NCI-H2029 treated with DMSO at 0.1 percent for 48 hours (cell line): ENCODE measurements around the gene LIMS2.

Experiments used
- DNase-seq: peaks from one replicate; lab custom pipeline; 2025; lab: John Stamatoyannopoulos, UW

The LIMS2 gene

DNA sequence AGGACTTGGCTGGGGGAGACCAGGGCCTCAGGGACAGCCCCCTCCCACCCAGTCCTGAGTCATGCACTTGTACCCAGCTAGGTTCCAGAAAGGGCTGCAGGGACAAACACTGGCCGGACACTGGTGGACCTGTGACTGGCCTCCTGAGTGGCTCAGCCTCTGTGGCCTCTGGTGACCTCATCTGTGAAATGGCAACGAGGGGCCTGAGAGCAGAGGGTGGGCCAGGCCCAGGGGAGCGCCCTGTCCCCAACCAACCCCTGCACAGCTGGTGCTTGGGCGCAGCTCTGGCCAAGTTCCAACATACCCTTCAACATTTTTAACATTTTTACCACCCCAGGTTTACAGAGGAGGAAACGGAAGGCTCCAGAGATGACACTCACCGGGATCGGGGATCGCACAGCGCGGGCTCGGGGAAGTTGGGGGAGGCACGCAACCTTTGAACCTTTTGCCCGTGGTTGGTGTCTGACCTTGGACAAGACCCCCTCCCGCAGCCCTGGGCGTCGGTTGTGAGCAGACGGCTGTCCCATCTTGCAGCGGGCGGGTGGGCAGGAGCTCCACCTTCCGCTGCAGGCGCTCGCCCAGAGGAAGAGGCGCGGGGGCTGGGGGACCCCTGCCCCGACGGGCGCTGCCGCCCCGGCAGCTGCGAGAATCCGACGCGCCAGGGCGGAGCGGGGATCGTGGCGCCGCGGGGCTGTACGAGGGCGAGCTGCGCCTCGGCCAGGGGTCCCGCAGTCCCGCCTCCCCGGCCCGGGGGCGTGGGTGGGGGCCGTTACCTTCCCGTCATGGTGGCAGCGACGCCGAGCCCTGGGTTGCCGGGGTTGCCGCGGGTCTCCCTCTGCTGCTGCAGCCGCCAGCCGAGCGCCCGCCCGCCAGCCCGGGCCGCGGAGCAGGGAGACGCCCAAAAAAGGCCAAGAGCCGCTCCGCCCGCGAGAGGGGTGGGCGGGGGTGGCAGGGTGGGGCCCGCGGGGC is 805 bp downstream of the LIMS2 start:
- DNase-seq: no peak

DNA sequence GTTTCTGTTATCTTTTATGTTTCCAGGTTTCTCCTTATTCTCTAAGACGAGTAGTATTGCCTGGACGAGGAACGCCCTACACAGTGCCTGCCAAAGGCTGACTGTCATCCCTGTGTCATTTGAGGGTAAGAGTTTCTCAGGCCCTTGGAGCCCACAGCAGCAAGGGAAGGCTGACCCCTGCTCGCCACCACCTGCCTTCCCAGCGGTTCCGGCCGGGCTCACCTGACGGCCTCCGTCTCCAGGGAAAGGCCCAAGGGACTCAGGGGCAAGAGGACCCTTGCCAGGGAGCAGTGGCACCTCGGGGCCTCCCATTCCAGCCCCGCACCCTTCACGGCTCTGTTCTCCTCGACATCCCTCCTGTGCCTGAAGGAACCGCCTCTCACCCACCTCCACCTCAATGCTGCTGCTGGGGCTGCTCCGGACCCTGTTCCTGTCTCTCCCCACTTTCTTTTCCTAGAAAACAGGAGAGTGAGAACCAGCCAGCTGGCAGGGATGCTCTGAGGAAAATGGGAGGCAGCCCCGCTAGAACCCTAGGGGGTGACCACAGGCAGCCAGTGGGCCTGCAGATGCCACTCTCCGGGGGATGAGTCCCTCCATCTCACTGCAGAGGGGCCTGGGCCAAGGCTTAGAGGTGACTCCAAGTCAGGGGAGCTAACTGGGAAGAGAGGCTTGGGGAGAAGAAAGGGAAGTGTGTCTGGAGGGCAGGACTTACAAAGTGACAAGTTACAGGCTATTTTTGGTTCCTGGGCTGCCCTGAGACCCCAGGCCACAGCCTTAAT is 1.9 kb downstream of the LIMS2 start:
- no peak for DNase-seq

DNA sequence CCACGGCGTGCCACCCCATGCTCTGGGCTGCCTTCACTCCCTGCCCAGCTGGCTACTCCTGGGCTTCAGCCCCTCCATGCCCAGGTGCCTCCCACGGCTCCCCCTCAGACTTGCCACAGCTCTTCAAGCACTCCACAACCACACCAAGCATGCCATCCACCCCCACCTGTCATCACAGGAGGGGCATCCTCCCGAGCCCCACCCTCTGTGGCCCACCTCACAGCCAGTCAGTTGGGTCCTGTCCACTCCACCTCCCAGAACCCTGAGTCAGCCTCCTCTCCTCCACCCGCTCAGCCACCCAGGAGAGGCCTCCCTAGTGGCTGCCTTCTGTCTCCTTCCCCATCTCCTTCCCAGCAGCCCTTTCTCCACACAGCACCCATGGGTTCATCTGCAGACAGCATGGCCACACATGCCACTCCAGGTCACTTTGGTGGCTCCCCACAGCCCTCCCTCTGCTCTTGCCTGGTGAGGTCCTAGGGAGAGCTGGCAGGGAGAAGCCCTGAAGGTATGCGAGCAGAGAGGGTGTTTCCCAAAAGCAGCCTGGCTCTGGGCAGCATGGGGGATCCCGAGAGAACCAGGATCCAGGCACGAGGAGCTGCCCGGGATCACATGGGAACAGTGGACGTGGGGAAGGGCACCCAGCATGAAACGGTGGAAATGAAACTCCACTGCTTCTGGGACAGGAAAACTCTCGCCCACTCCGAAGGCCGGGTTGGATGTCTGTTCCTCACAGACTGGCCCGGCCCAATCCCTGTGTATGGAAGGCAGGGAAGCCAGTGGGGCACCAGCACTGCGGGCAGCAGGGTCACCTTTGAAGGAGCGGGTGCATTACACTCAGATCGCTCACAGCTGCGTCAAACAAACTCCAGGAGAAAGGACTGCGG is 2.7 kb downstream of the LIMS2 start:
- no peak for DNase-seq

GRCh38 chr2:127671557-127672302 is 3.6 kb downstream of the LIMS2 start:
- no peak for DNase-seq

GRCh38 chr2:127670957-127671290 is 4.4 kb downstream of the LIMS2 start:
- no peak for DNase-seq

- DNase-seq: no peak
Measured at GRCh38 chr2:127670055-127670956, 5.0 kb downstream of the LIMS2 start.

DNA sequence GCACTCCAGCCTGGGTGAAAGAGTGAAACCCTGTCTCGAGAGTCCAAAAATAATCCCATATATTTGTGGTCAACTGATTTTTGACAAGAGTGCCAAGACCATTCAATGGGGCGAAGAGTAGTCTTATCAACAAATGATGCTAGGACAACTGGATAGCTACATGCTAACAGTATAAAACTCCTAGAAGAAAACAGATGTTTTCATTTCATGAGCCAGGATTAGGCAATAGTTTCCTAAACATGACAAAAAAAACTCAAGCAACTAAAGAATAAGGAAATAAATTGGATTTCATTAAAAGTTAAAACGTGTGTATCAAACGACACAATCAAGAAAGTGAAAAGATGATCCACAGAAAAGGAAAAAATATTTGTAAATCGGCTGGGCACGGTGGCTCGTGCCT is 6.3 kb downstream of the LIMS2 start:
- DNase-seq: no peak

GRCh38 chr2:127665267-127665893 is 9.9 kb downstream of the LIMS2 start:
- DNase-seq: no peak

DNA sequence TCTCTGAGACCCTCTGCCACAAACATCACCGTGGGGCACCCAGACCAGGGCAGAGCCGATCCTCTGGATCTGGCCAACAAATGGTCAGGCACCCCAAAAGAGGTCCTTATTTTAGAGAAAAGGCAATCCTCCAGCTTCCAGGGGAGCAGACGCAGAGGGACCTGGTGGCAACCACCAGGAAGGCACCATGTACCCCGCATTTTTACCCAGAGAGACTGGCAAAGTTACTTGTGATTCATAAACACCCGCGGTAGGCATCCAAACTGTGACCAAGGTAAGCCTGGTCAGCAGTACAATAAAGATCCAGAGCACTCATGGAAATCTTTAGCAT is 10.5 kb downstream of the LIMS2 start:
- DNase-seq: no peak

GRCh38 chr2:127664065-127664894 is 11.1 kb downstream of the LIMS2 start:
- DNase-seq: no peak

DNA sequence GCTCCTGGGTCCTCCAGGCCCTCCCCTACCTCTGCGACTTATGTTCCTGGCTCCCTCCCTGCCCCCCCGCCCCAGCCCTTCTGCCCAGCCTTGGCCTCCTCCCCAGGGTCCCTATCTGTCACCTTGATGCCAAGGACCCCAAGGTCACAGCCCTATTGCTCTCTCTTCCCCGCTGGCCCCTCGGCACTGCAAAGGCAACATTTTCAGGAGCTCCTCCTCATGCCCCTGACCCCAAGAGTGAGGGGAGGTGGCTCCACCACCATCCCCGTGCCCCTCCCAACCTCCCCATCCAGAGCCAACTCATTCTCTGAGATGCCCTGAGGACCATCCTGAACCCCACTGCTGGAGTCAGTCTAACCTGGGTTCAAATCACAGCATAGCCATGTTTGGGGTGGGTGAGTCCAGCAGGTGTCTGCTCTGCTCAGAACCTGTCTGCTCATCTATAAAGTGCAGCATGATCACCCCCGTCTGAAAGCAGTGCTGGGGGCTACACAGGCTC is 11.7 kb downstream of the LIMS2 start:
- no peak for DNase-seq

DNA sequence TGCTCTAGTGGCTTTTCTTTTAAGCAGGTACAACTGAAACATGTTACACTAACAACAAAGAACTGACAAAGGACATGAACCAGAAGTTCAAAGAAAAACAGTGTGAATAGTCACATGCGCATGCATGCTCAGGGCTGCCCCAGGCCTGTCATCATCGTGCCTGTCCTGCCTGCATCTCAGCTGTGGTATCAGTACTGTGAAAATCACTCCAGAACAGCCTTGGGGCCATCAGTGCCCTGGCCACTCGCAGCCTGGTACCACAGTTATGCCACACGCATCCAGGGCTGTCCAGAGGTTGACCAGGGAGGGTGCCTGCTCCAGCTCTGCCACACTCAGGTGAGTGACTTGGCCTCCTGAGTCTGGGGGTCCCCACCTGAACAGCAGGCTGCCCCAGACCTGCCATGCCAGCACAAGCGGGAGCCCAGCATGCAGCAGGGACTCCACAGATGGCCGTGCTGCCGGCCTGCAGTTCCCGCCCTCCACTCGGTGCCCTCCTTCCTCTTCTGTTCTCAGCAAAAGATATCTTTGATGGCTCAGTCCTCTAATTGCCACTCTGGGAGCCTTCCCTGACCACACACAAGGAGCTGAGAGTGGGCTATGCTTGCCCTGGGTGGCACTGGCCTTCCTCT is 12.3 kb downstream of the LIMS2 start:
- no peak for DNase-seq

DNA sequence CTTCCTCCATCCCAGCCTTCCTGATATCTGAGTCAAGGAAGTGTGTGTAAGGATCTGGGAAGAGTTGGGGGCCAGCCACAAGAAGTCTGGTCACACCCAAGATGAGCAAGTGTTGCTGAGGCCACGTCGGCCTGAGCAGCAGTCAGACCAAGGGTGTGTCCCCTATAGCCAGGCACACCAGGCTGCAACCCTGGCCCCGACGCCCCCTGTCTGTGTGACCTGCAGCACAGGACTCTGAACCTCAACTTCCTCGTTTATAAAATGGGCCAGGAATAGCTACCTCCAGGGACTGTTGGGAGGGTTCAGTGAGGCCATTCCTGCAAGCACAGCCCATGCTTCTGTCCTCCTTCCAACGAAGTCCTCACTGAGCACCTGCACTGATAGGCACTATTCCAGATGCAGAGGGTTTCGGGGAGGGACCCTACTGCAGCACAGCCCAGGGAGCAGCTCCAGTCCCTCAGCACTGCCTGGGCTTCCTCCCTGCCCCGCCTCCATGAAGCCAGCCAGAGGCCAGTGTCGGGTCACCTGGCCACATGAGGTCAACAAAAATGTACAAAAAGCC is 13.3 kb downstream of the LIMS2 start:
- no peak for DNase-seq

DNA sequence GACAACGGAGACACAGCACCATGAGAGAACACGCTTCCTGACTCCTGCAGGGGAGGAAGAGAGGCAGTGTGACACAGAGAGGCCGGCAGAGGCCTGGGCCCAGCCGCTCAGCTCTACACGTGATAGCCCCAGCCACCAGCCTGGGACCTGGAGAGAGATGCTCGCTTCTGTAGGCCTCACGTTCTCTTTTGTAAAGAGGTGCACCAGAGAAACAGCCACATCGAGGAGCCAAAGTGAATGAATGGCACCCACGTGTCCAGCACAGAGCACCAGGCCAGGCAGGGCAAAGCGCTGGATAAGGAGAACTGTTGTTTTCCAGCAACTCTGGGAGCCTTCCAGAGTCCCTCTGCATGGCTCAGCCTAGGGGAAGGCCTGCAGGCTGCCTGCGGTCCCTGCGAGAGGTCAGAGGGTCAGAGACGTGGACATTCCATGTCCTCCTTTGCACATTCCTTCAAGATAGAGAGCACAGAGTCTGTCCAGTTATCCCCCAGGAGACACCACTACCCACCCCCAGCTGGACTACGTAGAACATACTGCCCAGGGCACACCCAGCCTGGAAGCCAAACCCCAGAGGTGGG is 14.2 kb downstream of the LIMS2 start:
- no peak for DNase-seq

DNA sequence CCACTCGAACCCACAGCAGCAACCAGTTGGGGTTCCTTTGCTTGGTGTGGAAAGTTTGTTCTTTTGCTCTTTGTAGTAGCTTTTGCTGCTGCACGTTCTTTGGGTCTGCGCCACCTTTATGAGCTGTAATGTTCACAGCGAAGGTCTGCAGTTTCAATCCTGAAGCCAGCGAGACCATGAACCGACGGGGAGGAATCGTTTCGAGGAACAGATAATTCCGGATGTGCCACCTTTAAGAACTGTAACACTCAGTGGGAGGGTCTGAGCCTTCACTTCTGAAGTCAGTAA is 15.1 kb downstream of the LIMS2 start:
- DNase-seq: no peak

- no peak for DNase-seq
Measured at GRCh38 chr2:127659408-127660290, 15.7 kb downstream of the LIMS2 start.
